Neural progenitor cell (in vitro differentiated cells): ENCODE data around the gene TNRC6C. TPM values are rescaled to one million over a fixed set of nuclear protein-coding genes. Genes with fewer than 3 reads are reported as not detected.
"Not testable (repeated sequence)": the region's sequence is repeated elsewhere in the genome, so short reads cannot be mapped to it uniquely, and the experiment has no call there.

Experiments
- DNase-seq: peaks from one replicate; pipeline ENCODE4 v3.0.0-alpha.2; 2016; ENCODE audit warnings: low spot score
- H2AFZ ChIP-seq: fragments of 200-600 bp; sonication (generic); replicated peaks from 2 replicates; pipeline ENCODE4 v1.6.1; 2016; ENCODE audit warnings: antibody characterized with exemption
- H3F3A ChIP-seq: fragments of 200-600 bp; sonication (generic); 2 replicates; pipeline ENCODE4 v1.6.1; 2016; ENCODE audit warnings: antibody characterized with exemption, low read depth
- H3K27ac ChIP-seq: fragments of 200-600 bp; sonication (generic); 2 replicates; pipeline ENCODE4 v1.5.1; 2016; ENCODE audit warnings: mild to moderate bottlenecking
- H3K27me3 ChIP-seq: fragments of 200-600 bp; sonication (generic); 2 replicates; pipeline ENCODE4 v1.6.1; 2016; ENCODE audit warnings: mild to moderate bottlenecking, moderate library complexity
- H3K36me3 ChIP-seq: fragments of 200-600 bp; sonication (generic); 2 replicates; pipeline ENCODE4 v1.5.1; 2016
- H3K4me1 ChIP-seq: fragments of 200-600 bp; sonication (generic); 2 replicates; pipeline ENCODE4 v1.6.1; 2016; ENCODE audit warnings: mixed run types
- H3K4me2 ChIP-seq: fragments of 200-600 bp; sonication (generic); 2 replicates; pipeline ENCODE4 v1.6.1; 2016
- H3K4me3 ChIP-seq: fragments of 200-600 bp; sonication (generic); 2 replicates; pipeline ENCODE4 v1.5.1; 2016
- H3K79me2 ChIP-seq: fragments of 200-600 bp; sonication (generic); 2 replicates; pipeline ENCODE4 v1.6.1; 2016; ENCODE audit warnings: low read depth
- H3K9ac ChIP-seq: fragments of 200-600 bp; sonication (generic); 2 replicates; pipeline ENCODE4 v1.6.1; 2016
- H3K9me3 ChIP-seq: fragments of 200-600 bp; sonication (generic); 2 replicates; pipeline ENCODE4 v1.5.1; 2016; ENCODE audit warnings: low read depth
- H4K20me1 ChIP-seq: fragments of 200-600 bp; sonication (generic); 2 replicates; pipeline ENCODE4 v1.6.1; 2016; ENCODE audit warnings: low read depth
- H3K27ac Mint-ChIP-seq: 3 replicates; pipeline ENCODE4 v1.8.0; 2021; ENCODE audit warnings: mixed read lengths
- H3K27me3 Mint-ChIP-seq: 2 replicates; pipeline ENCODE4 v1.8.0; 2022; ENCODE audit warnings: low read depth, mild to moderate bottlenecking, inconsistent platforms, moderate library complexity, mixed read lengths; ENCODE audit not compliant: insufficient read depth
- H3K36me3 Mint-ChIP-seq: 3 replicates; pipeline ENCODE4 v1.8.0; 2021; ENCODE audit warnings: mixed read lengths
- H3K4me1 Mint-ChIP-seq: 3 replicates; pipeline ENCODE4 v1.8.0; 2021; ENCODE audit warnings: mixed read lengths
- H3K4me3 Mint-ChIP-seq: 3 replicates; pipeline ENCODE4 v1.8.0; 2021; ENCODE audit warnings: mild to moderate bottlenecking, moderate library complexity, mixed read lengths
- H3K9me3 Mint-ChIP-seq: 3 replicates; pipeline ENCODE4 v1.8.0; 2020; ENCODE audit warnings: mixed read lengths
- EZH2 ChIP-seq: fragments of 200-600 bp; sonication (generic); IDR thresholded peaks from 2 replicates; pipeline ENCODE4 v1.6.1; 2017; ENCODE audit warnings: antibody characterized with exemption, mild to moderate bottlenecking, moderate library complexity
- EZH2phosphoT487 ChIP-seq: fragments of 200-600 bp; sonication (generic); IDR thresholded peaks from 2 replicates; pipeline ENCODE4 v1.6.1; 2017; ENCODE audit warnings: antibody characterized with exemption
- total RNA-seq: library from RNA; depleted of rRNA; stranded (reverse); fragments of >200 nt; gene quantifications from 2 replicates; pipeline ENCODE4 v1.2.3, GENCODE V29; 2015; ENCODE audit warnings: low replicate concordance
- TF ChIP-seq, protein P1 (sequence below): fragments of 200-600 bp; sonication (generic); IDR thresholded peaks from 2 replicates; pipeline ENCODE4 v1.5.1; 2017; ENCODE audit warnings: antibody characterized with exemption, mild to moderate bottlenecking

TNRC6C gene
- total RNA-seq, 1 donor from 2014 or later, result 14.9 TPM

DNA sequence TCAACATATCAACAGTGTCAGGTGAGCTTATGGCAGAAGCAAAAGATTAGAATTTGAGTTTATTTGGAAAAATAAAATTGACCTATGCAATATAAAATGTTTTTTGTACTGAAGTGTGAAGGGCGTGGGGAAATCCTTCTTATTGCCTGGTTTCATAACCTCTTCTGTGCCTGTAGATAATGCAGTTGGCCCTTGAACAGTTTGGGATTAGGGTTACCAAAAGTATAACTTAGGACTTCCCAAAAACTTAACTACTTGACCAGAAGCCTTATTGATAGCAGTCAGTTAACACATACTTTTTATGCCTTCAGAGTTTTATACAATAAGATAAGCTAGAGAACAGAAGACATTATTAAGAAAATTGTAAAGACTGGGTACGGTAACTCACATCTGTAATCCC is 104.1 kb downstream of the TNRC6C start:
- H3K27ac Mint-ChIP-seq, result no peak overlapping the region
- no peaks in the 10 kb centered on the region for H3K79me2 ChIP-seq
- H3K4me1 ChIP-seq, result no peaks in the 10 kb centered on the region
- H4K20me1 ChIP-seq, result peaks cover 17% of the 10 kb centered on the region
- peaks cover 5% of the 10 kb centered on the region for H3K4me1 Mint-ChIP-seq
- no peak overlapping the region for H3K27ac ChIP-seq
- peaks cover 7% of the 10 kb centered on the region for H3K36me3 Mint-ChIP-seq
- no peak overlapping the region for H3K9ac ChIP-seq
- H2AFZ ChIP-seq, result no peak overlapping the region
- no peaks in the 10 kb centered on the region for H3K9me3 Mint-ChIP-seq
- no peaks in the 10 kb centered on the region for H3F3A ChIP-seq
- no peaks in the 10 kb centered on the region for H3K9me3 ChIP-seq
- no peak overlapping the region for H3K4me3 Mint-ChIP-seq
- TF ChIP-seq EZH2phosphoT487 (no peak), EZH2 (no peak)
- TF ChIP-seq, protein P1, sequence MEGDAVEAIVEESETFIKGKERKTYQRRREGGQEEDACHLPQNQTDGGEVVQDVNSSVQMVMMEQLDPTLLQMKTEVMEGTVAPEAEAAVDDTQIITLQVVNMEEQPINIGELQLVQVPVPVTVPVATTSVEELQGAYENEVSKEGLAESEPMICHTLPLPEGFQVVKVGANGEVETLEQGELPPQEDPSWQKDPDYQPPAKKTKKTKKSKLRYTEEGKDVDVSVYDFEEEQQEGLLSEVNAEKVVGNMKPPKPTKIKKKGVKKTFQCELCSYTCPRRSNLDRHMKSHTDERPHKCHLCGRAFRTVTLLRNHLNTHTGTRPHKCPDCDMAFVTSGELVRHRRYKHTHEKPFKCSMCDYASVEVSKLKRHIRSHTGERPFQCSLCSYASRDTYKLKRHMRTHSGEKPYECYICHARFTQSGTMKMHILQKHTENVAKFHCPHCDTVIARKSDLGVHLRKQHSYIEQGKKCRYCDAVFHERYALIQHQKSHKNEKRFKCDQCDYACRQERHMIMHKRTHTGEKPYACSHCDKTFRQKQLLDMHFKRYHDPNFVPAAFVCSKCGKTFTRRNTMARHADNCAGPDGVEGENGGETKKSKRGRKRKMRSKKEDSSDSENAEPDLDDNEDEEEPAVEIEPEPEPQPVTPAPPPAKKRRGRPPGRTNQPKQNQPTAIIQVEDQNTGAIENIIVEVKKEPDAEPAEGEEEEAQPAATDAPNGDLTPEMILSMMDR, result no peak
- H3K4me3 ChIP-seq, result no peak overlapping the region
- H3K27me3 ChIP-seq, result no peaks in the 10 kb centered on the region
- no peaks in the 10 kb centered on the region for H3K36me3 ChIP-seq
- DNase-seq, result no peak
- no peak overlapping the region for H3K4me2 ChIP-seq
- H3K27me3 Mint-ChIP-seq, result no peaks in the 10 kb centered on the region

GRCh38 chr17:78063489-78063888 is 105.0 kb downstream of the TNRC6C start:
- Mint-ChIP-seq H3K36me3 (peaks cover 11% of the 10 kb centered on the region), H3K27me3 (no peaks in the 10 kb centered on the region), H3K9me3 (no peaks in the 10 kb centered on the region), H3K27ac (no peak overlapping the region), H3K4me1 (no peaks in the 10 kb centered on the region), H3K4me3 (no peak overlapping the region)
- Histone ChIP-seq H3F3A (no peaks in the 10 kb centered on the region), H3K4me1 (no peaks in the 10 kb centered on the region), H3K4me3 (no peak overlapping the region), H3K9me3 (no peaks in the 10 kb centered on the region), H3K27me3 (no peaks in the 10 kb centered on the region), H3K27ac (no peak overlapping the region), H3K9ac (no peak overlapping the region), H3K4me2 (no peak overlapping the region), H4K20me1 (peaks cover 10% of the 10 kb centered on the region), H3K36me3 (no peaks in the 10 kb centered on the region), H2AFZ (no peak overlapping the region), H3K79me2 (no peaks in the 10 kb centered on the region)
- DNase-seq, result no peak
- no peak for TF ChIP-seq EZH2
- TF ChIP-seq, protein P1, result no peak
- TF ChIP-seq EZH2phosphoT487, result no peak

DNA sequence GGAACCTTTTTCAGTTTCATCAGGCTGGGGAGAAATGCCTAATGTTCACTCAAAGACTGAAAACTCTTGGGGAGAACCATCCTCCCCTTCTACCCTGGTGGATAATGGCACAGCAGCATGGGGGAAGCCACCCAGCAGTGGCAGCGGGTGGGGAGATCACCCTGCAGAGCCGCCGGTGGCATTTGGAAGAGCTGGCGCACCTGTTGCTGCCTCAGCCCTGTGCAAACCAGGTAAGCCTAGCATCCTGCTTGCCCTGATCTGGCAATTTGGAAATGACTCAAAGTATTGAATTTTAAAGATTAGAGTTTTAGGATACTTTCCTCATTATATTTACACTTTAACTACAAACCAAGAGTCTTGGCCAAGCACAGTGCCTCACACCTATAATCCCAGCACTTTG is 106.2 kb downstream of the TNRC6C start:
- no peaks in the 10 kb centered on the region for H3K27me3 Mint-ChIP-seq
- Histone ChIP-seq H3K27ac (no peak overlapping the region), H3K79me2 (no peaks in the 10 kb centered on the region), H4K20me1 (peaks cover 3% of the 10 kb centered on the region), H3K4me3 (no peak overlapping the region), H3K27me3 (no peaks in the 10 kb centered on the region), H2AFZ (no peak overlapping the region), H3K4me1 (no peaks in the 10 kb centered on the region), H3F3A (no peaks in the 10 kb centered on the region), H3K9ac (no peak overlapping the region), H3K9me3 (no peaks in the 10 kb centered on the region), H3K36me3 (peaks cover 9% of the 10 kb centered on the region), H3K4me2 (no peak overlapping the region)
- TF ChIP-seq, protein P1, result no peak
- no peak for TF ChIP-seq EZH2phosphoT487
- H3K27ac Mint-ChIP-seq, result no peak overlapping the region
- no peak overlapping the region for H3K4me3 Mint-ChIP-seq
- H3K36me3 Mint-ChIP-seq, result peaks cover 11% of the 10 kb centered on the region
- H3K9me3 Mint-ChIP-seq, result no peaks in the 10 kb centered on the region
- no peak for DNase-seq
- no peaks in the 10 kb centered on the region for H3K4me1 Mint-ChIP-seq

GRCh38 chr17:78066976-78067375 is 108.5 kb downstream of the TNRC6C start:
- not testable (repeated sequence) for H3K4me2 ChIP-seq, H3F3A ChIP-seq, H2AFZ ChIP-seq, H3K27me3 Mint-ChIP-seq, H3K27ac Mint-ChIP-seq, H3K27ac ChIP-seq, H3K4me3 Mint-ChIP-seq, H3K4me1 Mint-ChIP-seq, H4K20me1 ChIP-seq, H3K79me2 ChIP-seq, H3K27me3 ChIP-seq, DNase-seq, H3K9me3 ChIP-seq, H3K9me3 Mint-ChIP-seq, H3K4me1 ChIP-seq, H3K4me3 ChIP-seq, H3K9ac ChIP-seq
- H3K36me3 Mint-ChIP-seq, result peaks cover 15% of the 10 kb centered on the region
- peaks cover 16% of the 10 kb centered on the region for H3K36me3 ChIP-seq
